Measurements from ENCODE around the gene TTC21B.

Gene TTC21B

GRCh38 chr2:165827016-165827920, 126.3 kb downstream of the TTC21B start:
- in situ Hi-C loops (cut with MboI; ENCODE audit: low pct_unique_long_range_greater_than_20kb, low sequenced_read_pairs, unreplicated experiment): no loop called here
- DNase-seq (ENCODE audit: low spot score): no peak
- no peak for TF ChIP-seq CTCF (IDR thresholded peaks at IDR 0.05; ENCODE audit: extremely low read depth, insufficient read depth, missing control alignments)

- DNase-seq (ENCODE audit: low spot score): no peak
- in situ Hi-C loops (cut with MboI; ENCODE audit: low pct_unique_long_range_greater_than_20kb, low sequenced_read_pairs, unreplicated experiment): no loop called here
- no peak for TF ChIP-seq CTCF (IDR thresholded peaks at IDR 0.05; ENCODE audit: extremely low read depth, insufficient read depth, missing control alignments)
Measured at GRCh38 chr2:165825041-165825440, 128.5 kb downstream of the TTC21B start.
